ENCODE measurements around the gene LRRK1. TPM values are rescaled to one million over a fixed set of nuclear protein-coding genes. Genes with fewer than 3 reads are reported as not detected.

The LRRK1 gene
- total RNA-seq, 4 donors from 2014 or later: 14.8 to 29.3 (median 19.1) TPM

- intact Hi-C loops (cut with DNase I; ENCODE audit: low total_unique reads): no loop called here
- no peak for DNase-seq (ENCODE audit: low spot score in 2 of 2)
- 48 to 51% methylated on average over 17 of the region's 17 CpGs for WGBS, 2 donors
- H3K4me3 ChIP-seq (ENCODE audit: low read depth, poor library complexity, severe bottlenecking): no peak overlapping the region
- no peak for TF ChIP-seq CTCF (IDR thresholded peaks at IDR 0.05)
- TF ChIP-seq POLR2A (IDR thresholded peaks at IDR 0.05): no peak
Observed at GRCh38 chr15:101115786-101116680, 196.9 kb downstream of the LRRK1 start.

GRCh38 chr15:101116681-101116976 is 197.5 kb downstream of the LRRK1 start:
- intact Hi-C loops (cut with DNase I; ENCODE audit: low total_unique reads): no loop called here
- WGBS, 2 donors: 96 to 100% methylated on average over 1 of the region's 1 CpG
- TF ChIP-seq POLR2A (IDR thresholded peaks at IDR 0.05) (no peak), CTCF (IDR thresholded peaks at IDR 0.05) (no peak)
- DNase-seq (ENCODE audit: low spot score in 2 of 2): no peak
- no peak overlapping the region for H3K4me3 ChIP-seq (ENCODE audit: low read depth, poor library complexity, severe bottlenecking)

- intact Hi-C loops (cut with DNase I; ENCODE audit: low total_unique reads): no loop called here
- DNase-seq (ENCODE audit: low spot score in 2 of 2): no peak
- TF ChIP-seq CTCF (IDR thresholded peaks at IDR 0.05) (no peak), POLR2A (IDR thresholded peaks at IDR 0.05) (no peak)
- H3K4me3 ChIP-seq (ENCODE audit: low read depth, poor library complexity, severe bottlenecking): no peak overlapping the region
- WGBS, 2 donors: 96 to 97% methylated on average over 9 of the region's 9 CpGs
Observed at GRCh38 chr15:101118116-101118515, 199.0 kb downstream of the LRRK1 start.

GRCh38 chr15:101118615-101119014 is 199.5 kb downstream of the LRRK1 start:
- intact Hi-C loops (cut with DNase I; ENCODE audit: low total_unique reads): no loop called here
- 98 to 100% methylated on average over 7 to 10 of the region's 10 CpGs for WGBS, 2 donors
- DNase-seq (ENCODE audit: low spot score in 2 of 2): no peak
- no peak overlapping the region for H3K4me3 ChIP-seq (ENCODE audit: low read depth, poor library complexity, severe bottlenecking)
- TF ChIP-seq CTCF (IDR thresholded peaks at IDR 0.05) (no peak), POLR2A (IDR thresholded peaks at IDR 0.05) (no peak)

GRCh38 chr15:101119181-101119580 is 200.0 kb downstream of the LRRK1 start:
- TF ChIP-seq CTCF (IDR thresholded peaks at IDR 0.05) (no peak), POLR2A (IDR thresholded peaks at IDR 0.05) (no peak)
- no peak for DNase-seq (ENCODE audit: low spot score in 2 of 2)
- WGBS, 2 donors: 93 to 95% methylated on average over 2 of the region's 2 CpGs
- H3K4me3 ChIP-seq (ENCODE audit: low read depth, poor library complexity, severe bottlenecking): no peak overlapping the region
- intact Hi-C loops (cut with DNase I; ENCODE audit: low total_unique reads): no loop called here

Other genes with a start within 250 kb of the LRRK1 start
- 10 to 100 TPM in 2 of 4 donors, 1 to 10 TPM in 2; 3.3 to 24.5 (median 8.7) TPM for gene ALDH1A3, start 39.5 kb upstream of the LRRK1 start, total RNA-seq